Esophagus mucosa (tissue), 1 donor: ENCODE measurements around the gene NTRK1. TPM values are rescaled to one million over a fixed set of nuclear protein-coding genes. Genes with fewer than 3 reads are reported as not detected.

ENCODE experiments used
- ATAC-seq: fragments of 200-7000 bp; cut with Tn5 transposase; one replicate; pipeline ENCODE4 v1.9.1; 2020
- total RNA-seq: library from RNA; stranded (reverse); gene quantifications from one replicate; pipeline ENCODE4 v1.2.4, GENCODE V29; 2023
- donor health status: DM: yes; HTN: yes; CAD: no.

NTRK1 gene
- total RNA-seq, 1 donor from 2014 or later = 0.16 TPM

DNA sequence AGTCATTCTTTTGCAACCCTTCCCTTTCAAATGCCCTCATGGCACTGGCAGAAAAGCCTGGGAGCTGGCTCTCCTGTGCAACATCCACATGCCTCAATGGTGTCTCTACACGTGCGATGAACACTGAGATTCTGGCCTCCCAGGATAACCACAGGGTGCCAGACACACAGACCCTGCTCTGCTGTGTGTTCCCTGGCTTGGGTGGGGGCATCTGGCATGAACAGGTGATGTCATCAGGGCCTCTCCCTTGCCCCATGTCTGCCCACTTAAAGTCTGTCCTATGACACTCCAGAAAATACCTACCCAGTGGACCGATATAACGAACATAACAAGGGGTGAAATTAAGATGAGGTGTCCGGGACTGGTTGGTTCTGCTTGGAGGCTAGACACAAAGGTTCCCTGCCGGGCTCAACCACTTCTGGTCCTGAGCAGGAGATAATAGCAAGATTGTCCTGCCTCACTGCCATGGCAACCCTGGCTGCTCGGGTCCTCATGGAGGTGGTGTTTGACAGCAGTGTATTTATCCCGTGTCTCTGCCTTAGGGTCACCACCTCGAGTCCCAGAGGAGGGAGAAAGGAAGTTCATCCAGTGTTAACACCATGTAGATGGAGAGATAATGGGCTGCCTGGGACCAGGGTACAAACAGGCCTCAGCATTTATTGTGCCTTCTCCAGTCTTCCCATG lies 21.1 kb upstream of the NTRK1 start:
- ATAC-seq = no peak

GRCh38 chr1:156840186-156840897 lies 20.3 kb upstream of the NTRK1 start:
- ATAC-seq = no peak

DNA sequence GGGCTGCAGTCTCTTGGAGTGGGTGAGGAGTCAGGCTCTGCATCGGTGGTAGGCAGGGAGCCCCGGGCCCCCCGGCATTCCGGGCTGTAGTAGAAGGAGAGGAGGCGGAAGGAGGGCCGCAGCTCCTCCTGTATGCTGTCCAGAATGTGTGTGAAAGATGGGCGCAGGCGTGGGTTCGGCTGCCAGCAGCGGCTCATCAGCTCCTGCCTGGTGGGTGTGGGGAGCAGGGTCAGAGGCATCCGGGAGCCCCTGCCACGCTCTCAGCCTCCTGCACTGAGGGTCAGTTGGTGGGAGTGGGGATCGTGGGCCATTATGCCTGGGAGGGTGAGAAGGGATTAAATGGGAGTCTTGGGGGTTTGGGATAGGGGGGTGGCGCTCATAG lies 19.8 kb upstream of the NTRK1 start:
- ATAC-seq = no peak

GRCh38 chr1:156841295-156841855 lies 19.3 kb upstream of the NTRK1 start:
- ATAC-seq = no peak

GRCh38 chr1:156842618-156843300 lies 17.9 kb upstream of the NTRK1 start:
- ATAC-seq = no peak

DNA sequence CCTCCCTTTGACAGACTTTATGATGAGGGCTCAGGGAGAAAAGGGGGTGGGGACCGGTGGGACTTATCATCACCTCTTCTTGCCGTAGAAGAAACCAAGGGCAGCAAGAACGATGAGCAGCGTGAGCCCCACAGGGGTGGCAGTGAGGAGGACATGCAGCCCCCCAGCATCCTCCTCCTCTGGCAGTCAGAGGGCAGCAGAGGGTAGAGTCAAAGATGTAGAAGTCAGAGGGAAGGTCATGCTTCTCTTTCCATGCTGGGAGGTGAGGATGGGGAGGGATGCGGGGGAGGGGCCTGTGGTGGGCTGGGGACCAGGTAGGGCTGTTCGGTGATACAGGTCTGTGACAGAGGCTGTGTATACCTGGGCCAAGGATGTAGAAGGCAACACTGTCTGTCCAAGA lies 16.6 kb upstream of the NTRK1 start:
- ATAC-seq = no peak

GRCh38 chr1:156844638-156845037 lies 16.0 kb upstream of the NTRK1 start:
- no peak for ATAC-seq

GRCh38 chr1:156845055-156845952 lies 15.4 kb upstream of the NTRK1 start:
- no peak for ATAC-seq

- no peak for ATAC-seq
These were observed 14.6 kb upstream of the NTRK1 start for GRCh38 chr1:156845953-156846545.

DNA sequence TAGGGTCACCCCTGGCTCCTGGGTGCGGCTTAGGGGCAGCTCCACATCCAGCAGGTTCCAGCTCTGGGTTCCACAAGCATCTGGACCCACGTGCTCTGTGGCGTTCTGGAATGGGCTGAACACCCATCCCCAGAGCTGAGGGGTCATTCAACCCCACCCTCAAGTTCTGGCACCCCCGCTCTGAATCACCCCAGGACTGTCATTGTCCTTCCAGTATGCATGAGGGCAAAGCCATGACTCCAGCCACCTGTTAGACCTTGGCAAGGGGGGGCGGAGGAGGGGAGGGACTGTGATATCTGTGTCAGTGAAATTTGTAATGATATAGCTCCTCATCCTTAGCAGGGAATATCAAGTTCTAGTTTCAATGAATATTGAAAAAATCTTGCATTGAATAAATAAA lies 14.0 kb upstream of the NTRK1 start:
- ATAC-seq = no peak

- no peak for ATAC-seq
These were observed 12.8 kb upstream of the NTRK1 start for GRCh38 chr1:156847591-156848460.

DNA sequence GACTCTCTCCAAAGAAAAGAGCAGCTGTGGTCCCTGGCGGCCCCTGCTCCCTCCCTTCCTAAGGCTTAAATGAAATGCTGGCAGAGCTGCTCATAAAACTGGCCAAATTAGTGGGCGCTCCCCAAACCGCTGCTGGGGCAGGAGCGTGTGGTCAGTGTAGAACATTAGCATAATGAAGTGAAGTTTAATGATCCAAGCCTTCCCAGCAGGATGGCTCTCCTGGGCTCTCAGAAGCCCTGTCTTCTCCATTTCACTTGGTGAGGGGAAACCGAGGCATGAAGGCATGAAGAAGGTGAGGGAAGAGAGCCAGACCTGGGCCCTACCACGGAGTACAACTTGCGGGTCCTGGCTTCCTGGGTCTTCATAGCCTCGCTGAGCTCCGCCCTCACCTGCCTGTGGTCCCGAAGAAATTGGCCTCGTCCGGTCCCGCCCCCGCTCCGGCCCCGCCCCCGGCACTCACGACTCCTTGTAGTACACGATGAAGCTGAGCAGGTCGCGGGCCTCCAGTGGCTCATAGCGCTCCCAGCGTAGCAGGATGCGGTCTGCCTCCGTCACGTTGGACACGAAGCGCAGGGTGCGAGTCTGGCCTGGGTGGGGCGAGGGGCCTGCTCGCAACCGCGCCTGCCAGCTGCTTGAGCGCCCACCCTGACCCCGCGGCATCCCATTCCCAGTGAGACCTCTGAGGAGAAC lies 12.1 kb upstream of the NTRK1 start:
- peak; percentile 13 for ATAC-seq

- ATAC-seq = no peak
These were observed 11.5 kb upstream of the NTRK1 start for GRCh38 chr1:156849151-156849496.

GRCh38 chr1:156851779-156852417 lies 8.8 kb upstream of the NTRK1 start:
- ATAC-seq = no peak

GRCh38 chr1:156852418-156852874 lies 8.2 kb upstream of the NTRK1 start:
- ATAC-seq = no peak

DNA sequence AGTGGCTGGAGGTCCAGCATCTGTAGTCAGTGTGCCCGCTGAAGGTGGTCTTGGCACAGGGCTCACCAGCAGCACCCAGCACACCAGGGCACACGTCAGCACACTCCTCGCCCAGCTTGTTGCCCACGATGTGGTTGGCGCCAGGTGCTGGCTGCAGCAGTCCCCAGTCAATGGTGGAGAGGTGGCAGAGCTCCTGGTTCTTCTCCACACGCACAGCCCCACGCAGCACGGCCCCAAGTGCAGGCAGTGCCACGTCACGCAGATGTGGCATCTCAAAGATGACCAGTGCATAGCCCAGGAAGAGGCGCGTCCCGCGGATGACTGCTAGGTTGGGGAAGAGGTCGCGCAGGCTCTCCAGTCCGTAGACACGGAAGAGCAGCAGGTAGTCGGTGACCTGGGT lies 6.9 kb upstream of the NTRK1 start:
- no peak for ATAC-seq

GRCh38 chr1:156854634-156855033 lies 6.0 kb upstream of the NTRK1 start:
- ATAC-seq = no peak

- no peak for ATAC-seq
These were observed 4.3 kb upstream of the NTRK1 start for GRCh38 chr1:156856282-156856785.

DNA sequence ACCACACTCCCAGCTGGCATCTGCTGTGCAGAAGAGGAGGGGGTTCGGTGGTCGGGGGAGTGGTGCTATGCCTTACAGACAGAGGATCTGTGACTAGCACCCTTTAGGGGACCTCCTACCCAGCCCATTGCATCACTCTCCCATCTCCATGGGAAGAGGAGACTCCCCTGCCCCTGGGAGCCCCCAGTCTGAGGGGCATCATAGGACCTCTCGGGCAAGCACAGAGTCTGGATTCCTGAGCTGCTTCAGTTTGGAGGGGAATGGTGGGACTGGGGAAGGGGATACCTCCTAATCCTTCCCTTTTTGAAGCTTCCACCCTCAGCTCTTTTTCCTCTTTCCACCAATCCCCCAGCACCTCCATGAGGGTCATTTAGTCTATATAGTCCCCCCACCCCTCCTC lies 3.1 kb upstream of the NTRK1 start:
- ATAC-seq = no peak

DNA sequence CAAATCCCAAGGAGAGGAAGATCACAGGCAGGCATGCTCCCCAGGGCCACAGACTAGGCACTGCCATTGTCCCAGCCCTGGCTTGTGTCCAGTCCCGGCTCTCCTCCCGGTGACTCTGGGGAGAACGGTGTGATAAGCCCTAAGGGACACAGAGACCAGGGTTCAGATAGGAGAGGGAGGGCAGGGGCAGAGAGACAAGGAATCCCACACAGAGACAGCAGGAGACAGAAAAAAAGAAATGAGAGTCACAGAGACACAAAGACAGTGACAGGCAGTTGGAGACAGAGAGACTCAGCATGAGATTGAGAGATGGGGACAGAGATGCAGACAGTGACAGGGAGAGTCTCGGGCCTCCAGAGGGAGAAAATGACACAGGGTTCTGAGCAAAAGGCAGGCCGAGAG lies 2.1 kb upstream of the NTRK1 start:
- no peak for ATAC-seq
